ENCODE data around the gene HPN.

DNA sequence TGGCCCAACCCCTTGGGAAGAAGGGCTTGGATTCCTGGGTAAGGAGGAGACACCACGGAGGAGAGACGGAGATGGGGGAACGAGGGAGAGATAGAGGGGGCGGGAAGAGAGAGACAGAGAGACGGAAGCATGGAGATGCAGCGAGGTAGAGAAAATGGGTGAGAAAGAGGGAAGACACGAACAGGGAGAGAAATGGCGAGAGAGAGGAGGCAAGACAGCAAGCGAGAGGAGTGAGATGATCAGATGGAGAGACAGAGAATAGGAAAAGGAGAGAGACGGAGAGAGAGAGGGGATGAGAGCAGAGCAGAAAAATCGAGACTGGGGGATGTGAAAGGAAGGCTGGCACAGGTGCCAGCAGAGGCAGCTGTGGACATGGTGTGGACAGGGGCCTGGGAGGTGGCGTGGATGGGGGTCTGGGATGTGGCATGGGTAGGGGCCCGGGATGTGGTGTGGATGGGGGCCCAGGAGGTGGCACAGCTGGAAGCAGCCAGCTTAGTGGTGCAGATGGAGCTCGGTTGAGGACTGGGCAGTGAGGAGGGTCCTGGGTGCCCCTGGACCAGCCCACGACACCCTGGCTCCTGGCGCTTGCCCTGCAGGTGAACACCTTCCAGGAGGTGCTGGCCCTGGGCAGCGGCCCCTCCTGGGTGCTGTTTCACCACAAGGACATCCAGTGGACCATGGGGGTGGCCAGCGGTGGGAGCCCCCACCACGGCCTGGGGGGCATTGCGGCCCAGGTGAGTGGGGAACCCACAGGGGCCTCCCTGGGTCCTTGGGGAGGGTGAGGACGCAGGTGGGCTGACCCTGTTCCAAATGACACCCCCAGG, 33.9 kb downstream of the HPN start:
- TF ChIP-seq, protein P1, sequence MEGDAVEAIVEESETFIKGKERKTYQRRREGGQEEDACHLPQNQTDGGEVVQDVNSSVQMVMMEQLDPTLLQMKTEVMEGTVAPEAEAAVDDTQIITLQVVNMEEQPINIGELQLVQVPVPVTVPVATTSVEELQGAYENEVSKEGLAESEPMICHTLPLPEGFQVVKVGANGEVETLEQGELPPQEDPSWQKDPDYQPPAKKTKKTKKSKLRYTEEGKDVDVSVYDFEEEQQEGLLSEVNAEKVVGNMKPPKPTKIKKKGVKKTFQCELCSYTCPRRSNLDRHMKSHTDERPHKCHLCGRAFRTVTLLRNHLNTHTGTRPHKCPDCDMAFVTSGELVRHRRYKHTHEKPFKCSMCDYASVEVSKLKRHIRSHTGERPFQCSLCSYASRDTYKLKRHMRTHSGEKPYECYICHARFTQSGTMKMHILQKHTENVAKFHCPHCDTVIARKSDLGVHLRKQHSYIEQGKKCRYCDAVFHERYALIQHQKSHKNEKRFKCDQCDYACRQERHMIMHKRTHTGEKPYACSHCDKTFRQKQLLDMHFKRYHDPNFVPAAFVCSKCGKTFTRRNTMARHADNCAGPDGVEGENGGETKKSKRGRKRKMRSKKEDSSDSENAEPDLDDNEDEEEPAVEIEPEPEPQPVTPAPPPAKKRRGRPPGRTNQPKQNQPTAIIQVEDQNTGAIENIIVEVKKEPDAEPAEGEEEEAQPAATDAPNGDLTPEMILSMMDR (IDR thresholded peaks at IDR 0.05; ENCODE audit: low read depth, low read length) = no peak
- TF ChIP-seq EZH2phosphoT487 (IDR thresholded peaks at IDR 0.05; ENCODE audit: low read depth) = no peak

Measured in OCI-LY3 (cell line).